ENCODE results near the gene DPP7.

DNA sequence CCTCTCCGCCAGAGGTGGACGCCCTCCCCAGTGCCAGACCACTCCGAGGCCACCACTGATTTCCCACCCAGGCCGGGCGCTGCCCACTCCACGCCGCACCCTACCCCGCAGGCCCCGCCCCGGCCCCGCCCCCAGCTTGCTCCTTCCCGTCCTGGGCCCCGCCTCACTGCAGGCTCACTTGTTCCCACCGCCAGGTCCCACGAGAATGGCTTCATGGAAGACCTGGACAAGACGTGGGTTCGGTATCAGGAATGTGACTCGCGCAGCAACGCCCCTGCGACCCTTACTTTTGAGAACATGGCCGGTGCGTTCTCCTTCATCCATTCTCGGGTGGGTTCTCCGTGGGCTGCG is 48.8 kb upstream of the DPP7 start:
- TF ChIP-seq, protein P1, sequence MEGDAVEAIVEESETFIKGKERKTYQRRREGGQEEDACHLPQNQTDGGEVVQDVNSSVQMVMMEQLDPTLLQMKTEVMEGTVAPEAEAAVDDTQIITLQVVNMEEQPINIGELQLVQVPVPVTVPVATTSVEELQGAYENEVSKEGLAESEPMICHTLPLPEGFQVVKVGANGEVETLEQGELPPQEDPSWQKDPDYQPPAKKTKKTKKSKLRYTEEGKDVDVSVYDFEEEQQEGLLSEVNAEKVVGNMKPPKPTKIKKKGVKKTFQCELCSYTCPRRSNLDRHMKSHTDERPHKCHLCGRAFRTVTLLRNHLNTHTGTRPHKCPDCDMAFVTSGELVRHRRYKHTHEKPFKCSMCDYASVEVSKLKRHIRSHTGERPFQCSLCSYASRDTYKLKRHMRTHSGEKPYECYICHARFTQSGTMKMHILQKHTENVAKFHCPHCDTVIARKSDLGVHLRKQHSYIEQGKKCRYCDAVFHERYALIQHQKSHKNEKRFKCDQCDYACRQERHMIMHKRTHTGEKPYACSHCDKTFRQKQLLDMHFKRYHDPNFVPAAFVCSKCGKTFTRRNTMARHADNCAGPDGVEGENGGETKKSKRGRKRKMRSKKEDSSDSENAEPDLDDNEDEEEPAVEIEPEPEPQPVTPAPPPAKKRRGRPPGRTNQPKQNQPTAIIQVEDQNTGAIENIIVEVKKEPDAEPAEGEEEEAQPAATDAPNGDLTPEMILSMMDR (IDR thresholded peaks at IDR 0.05) = no peak
- TF ChIP-seq POLR2A (IDR thresholded peaks at IDR 0.05) = no peak
